ENCODE data around the gene CSRNP2.

Gene CSRNP2

DNA sequence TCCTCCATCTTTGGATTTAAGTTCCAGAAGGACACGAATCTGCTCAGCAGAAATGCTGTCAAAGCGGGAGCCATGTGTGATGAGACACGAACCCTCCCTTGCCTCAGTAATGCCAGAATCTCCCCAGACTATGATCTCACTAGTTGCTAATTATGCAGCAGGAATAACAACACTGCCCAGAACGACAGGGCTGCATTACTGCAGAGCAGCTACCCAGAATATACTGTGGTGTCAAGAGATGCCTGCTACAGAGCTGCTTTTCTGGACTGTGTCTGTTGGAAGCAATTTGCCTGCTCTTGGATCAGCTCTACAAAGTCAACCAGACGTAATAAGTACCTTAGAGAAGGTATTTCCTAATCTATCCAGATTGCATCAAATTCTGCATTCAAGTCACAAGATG, 5.5 kb downstream of the CSRNP2 start:
- TF ChIP-seq, protein P1, sequence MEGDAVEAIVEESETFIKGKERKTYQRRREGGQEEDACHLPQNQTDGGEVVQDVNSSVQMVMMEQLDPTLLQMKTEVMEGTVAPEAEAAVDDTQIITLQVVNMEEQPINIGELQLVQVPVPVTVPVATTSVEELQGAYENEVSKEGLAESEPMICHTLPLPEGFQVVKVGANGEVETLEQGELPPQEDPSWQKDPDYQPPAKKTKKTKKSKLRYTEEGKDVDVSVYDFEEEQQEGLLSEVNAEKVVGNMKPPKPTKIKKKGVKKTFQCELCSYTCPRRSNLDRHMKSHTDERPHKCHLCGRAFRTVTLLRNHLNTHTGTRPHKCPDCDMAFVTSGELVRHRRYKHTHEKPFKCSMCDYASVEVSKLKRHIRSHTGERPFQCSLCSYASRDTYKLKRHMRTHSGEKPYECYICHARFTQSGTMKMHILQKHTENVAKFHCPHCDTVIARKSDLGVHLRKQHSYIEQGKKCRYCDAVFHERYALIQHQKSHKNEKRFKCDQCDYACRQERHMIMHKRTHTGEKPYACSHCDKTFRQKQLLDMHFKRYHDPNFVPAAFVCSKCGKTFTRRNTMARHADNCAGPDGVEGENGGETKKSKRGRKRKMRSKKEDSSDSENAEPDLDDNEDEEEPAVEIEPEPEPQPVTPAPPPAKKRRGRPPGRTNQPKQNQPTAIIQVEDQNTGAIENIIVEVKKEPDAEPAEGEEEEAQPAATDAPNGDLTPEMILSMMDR (IDR thresholded peaks at IDR 0.05), result no peak
- TF ChIP-seq ZFX (IDR thresholded peaks at IDR 0.05; ENCODE audit: borderline replicate concordance), result no peak
- H3K27ac ChIP-seq, result peak overlapping the region; percentile 19; the same call in 1 of the 2 replicates

DNA sequence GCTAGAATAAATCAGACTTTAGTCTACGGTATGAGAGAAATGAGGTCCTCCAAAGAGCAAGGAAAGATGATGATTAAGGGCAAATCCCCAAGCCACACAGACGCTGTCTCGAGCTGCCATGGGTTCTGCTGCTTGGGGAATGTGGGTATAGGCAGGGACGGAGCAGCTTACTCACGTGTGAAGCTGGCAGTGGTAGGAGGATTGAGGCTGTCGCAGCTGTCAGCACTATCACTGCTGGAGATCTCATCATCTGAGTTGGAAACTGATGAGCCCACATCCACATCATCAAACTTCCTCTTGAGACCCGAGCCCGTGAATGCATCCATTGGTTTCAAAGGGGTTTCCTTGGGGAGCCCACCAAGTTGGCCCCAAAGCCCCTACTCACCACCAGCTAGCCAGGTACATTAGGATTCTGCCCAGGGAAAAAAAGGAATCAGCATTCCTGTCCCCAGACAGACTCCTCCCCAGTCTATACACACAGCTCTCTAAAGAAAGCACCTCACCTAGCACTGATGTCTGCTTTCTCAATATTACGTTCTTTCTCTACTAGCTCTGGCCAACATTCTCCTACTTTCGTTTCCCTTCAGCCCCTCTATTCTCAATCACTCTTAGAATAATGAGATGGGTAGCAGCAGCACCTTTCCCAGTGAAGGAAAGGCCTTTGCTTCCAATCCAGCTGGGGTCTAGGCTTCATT, 7.0 kb downstream of the CSRNP2 start:
- no peak for TF ChIP-seq ZFX (IDR thresholded peaks at IDR 0.05; ENCODE audit: borderline replicate concordance)
- TF ChIP-seq, protein P1 (IDR thresholded peaks at IDR 0.05), result no peak
- peak overlapping the region; percentile 19; the same call in 1 of the 2 replicates for H3K27ac ChIP-seq

GRCh38 chr12:51075390-51075789, 8.0 kb downstream of the CSRNP2 start:
- no peak for TF ChIP-seq ZFX (IDR thresholded peaks at IDR 0.05; ENCODE audit: borderline replicate concordance)

GRCh38 chr12:51071663-51072062, 11.7 kb downstream of the CSRNP2 start:
- TF ChIP-seq, protein P1 (IDR thresholded peaks at IDR 0.05), result no peak
- no peak for TF ChIP-seq ZFX (IDR thresholded peaks at IDR 0.05; ENCODE audit: borderline replicate concordance)
- peak overlapping the region; percentile 53; the same call in 1 of the 2 replicates for H3K27ac ChIP-seq

More at GRCh38 chr12:51075390-51075789, 8.0 kb downstream of the CSRNP2 start:
- H3K27ac ChIP-seq, result peak overlapping the region; percentile 19; the same call in 1 of the 2 replicates

GRCh38 chr12:51070004-51070403, 13.4 kb downstream of the CSRNP2 start:
- peak overlapping the region; percentile 53 for H3K27ac ChIP-seq
- TF ChIP-seq, protein P1 (IDR thresholded peaks at IDR 0.05), result no peak
- TF ChIP-seq ZFX (IDR thresholded peaks at IDR 0.05; ENCODE audit: borderline replicate concordance), result no peak

DNA sequence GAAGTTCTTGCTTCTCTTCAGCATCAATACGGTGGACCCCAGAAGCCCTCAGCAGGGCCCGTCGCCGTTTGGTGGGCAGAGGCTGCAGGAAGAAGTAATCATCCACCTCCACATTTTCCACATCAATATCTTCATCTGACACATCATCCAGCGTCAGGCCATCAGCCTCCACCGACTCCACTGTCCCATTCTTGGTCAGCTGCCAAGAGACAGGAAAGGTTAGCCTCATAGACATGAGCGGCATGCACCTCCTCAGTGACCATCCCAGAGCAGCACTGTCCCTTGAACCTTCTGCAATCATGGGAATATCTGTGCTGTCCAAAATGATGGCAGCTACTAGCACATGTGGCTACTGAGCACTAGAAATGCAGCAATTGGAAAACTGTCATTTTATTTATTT, 15.6 kb downstream of the CSRNP2 start:
- peak overlapping the region; percentile 53; the same call in 1 of the 2 replicates for H3K27ac ChIP-seq
- no peak for TF ChIP-seq ZFX (IDR thresholded peaks at IDR 0.05; ENCODE audit: borderline replicate concordance)
- TF ChIP-seq, protein P1 (IDR thresholded peaks at IDR 0.05), result no peak

- TF ChIP-seq ZFX (IDR thresholded peaks at IDR 0.05; ENCODE audit: borderline replicate concordance), result no peak
- TF ChIP-seq, protein P1 (IDR thresholded peaks at IDR 0.05), result no peak
- H3K27ac ChIP-seq, result peak overlapping the region; percentile 53; the same call in 1 of the 2 replicates
These were observed 16.2 kb downstream of the CSRNP2 start for GRCh38 chr12:51067229-51067628.

Measured in 22Rv1 (cell line).